ENCODE data around the gene FLRT1. TPM values are rescaled to one million over a fixed set of nuclear protein-coding genes. Genes with fewer than 3 reads are reported as not detected.

FLRT1 gene
- total RNA-seq, 1 experiment from 2014 or later, result 0.31 TPM

DNA sequence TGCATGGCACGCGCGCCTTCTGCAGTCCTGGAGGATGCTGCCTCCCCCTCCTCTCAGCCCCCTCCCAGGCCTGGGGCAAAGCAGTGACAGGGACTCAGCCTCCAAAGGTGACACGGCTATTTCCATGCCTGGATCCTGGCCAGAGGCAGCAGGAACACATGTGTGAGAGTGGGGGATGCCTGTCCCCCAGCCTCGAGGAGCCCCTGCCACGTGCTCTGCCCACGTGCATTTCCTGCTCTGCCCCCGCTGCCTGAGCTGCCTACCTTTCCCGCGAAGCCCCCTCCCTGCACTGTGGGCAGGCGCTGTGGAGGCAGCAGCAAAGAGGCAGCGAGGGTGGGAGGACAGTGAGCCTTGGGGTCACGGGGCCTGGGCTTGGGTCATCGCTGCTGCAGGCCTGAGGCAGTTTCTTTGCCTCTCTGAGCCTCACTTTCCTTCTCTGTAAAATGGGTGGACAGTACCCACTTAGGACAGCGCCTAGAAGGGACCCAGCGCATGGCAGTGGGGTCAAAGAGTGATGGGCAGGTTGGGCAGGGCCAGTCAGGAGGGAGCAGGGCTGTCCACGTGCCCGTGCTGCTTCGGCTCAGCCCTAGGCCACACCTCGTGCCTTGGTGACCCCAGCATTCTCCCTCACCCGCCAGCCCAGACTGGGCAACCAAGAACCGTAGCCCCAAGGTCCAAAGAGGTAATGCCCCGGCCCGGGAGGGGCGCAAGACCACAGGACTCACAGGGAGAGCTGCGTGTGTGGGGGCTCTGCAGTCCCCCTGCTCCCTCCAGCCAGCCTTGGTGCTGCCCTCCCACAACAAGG, 48.6 kb downstream of the FLRT1 start:
- Histone ChIP-seq H3K4ac (ENCODE audit: low read depth, low read length) (no peak overlapping the region), H3K79me2 (ENCODE audit: insufficient read depth, low read length) (no peaks in the 10 kb centered on the region), H2BK20ac (ENCODE audit: low read depth, low read length, poor library complexity, severe bottlenecking) (no peak overlapping the region), H2BK12ac (ENCODE audit: insufficient read length, low read depth, low read length) (no peak overlapping the region), H3K79me1 (ENCODE audit: insufficient read depth, low read depth, low read length, poor library complexity, severe bottlenecking) (no peaks in the 10 kb centered on the region), H3K9me3 (ENCODE audit: control insufficient read depth, low read depth, low read length) (no peaks in the 10 kb centered on the region), H3K18ac (ENCODE audit: insufficient read length, low read depth, low read length) (no peak overlapping the region), H4K20me1 (ENCODE audit: control insufficient read depth, insufficient read depth, insufficient read length) (no peaks in the 10 kb centered on the region), H4K91ac (ENCODE audit: insufficient read length, low read depth, low read length) (no peak overlapping the region), H3K4me2 (ENCODE audit: insufficient read depth, insufficient read length, low read length) (no peak overlapping the region), H2AK5ac (ENCODE audit: insufficient read length, low read length) (no peak overlapping the region), H3K14ac (ENCODE audit: insufficient read depth, low read length) (no peak overlapping the region), H2BK15ac (ENCODE audit: low read depth, low read length) (no peak overlapping the region), H3K23ac (ENCODE audit: insufficient read length, low read depth, low read length) (no peak overlapping the region), H4K8ac (replicated peaks; ENCODE audit: insufficient read length, low read depth, low read length) (no peak overlapping the region), H3T11ph (ENCODE audit: low read length) (no peak overlapping the region), H3K23me2 (ENCODE audit: insufficient read length, low read depth, low read length, poor library complexity, severe bottlenecking) (no peaks in the 10 kb centered on the region), H2AFZ (ENCODE audit: low read length) (no peak overlapping the region), H3K27ac (ENCODE audit: insufficient read length, low read depth, low read length) (no peak overlapping the region), H2BK5ac (ENCODE audit: insufficient read length, low read length) (no peak overlapping the region), H3K4me1 (ENCODE audit: insufficient read depth, low read length) (no peaks in the 10 kb centered on the region), H4K5ac (ENCODE audit: insufficient read length, low read depth, low read length) (no peak overlapping the region), H3K27me3 (ENCODE audit: insufficient read depth, low read length) (no peaks in the 10 kb centered on the region; the same call in 1 of the 2 replicates), H2BK120ac (ENCODE audit: low read depth, low read length, poor library complexity, severe bottlenecking) (no peak overlapping the region), H3K9ac (ENCODE audit: extremely low read depth, insufficient read length, low read length) (no peak overlapping the region), H3K56ac (ENCODE audit: insufficient read length, low read depth, low read length) (no peak overlapping the region)
- Mint-ChIP-seq H3K4me1 (peaks cover 4 to 16% of the 10 kb centered on the region in 2 experiments), H3K36me3 (ENCODE audit: insufficient read depth in 1 of 3, low read depth in 3 of 3) (no peaks in the 10 kb centered on the region), H3K4me3 (no peak overlapping the region), H3K9me3 (no peaks in the 10 kb centered on the region), H3K27ac (no peak overlapping the region), H3K27me3 (ENCODE audit: low read depth) (peaks cover 59% of the 10 kb centered on the region)
- TF ChIP-seq, protein P1, sequence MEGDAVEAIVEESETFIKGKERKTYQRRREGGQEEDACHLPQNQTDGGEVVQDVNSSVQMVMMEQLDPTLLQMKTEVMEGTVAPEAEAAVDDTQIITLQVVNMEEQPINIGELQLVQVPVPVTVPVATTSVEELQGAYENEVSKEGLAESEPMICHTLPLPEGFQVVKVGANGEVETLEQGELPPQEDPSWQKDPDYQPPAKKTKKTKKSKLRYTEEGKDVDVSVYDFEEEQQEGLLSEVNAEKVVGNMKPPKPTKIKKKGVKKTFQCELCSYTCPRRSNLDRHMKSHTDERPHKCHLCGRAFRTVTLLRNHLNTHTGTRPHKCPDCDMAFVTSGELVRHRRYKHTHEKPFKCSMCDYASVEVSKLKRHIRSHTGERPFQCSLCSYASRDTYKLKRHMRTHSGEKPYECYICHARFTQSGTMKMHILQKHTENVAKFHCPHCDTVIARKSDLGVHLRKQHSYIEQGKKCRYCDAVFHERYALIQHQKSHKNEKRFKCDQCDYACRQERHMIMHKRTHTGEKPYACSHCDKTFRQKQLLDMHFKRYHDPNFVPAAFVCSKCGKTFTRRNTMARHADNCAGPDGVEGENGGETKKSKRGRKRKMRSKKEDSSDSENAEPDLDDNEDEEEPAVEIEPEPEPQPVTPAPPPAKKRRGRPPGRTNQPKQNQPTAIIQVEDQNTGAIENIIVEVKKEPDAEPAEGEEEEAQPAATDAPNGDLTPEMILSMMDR (conservative IDR thresholded peaks at IDR 0.05), result no peak
- no peak for DNase-seq
- no CpG with 5 or more reads among the region's 26 CpGs for WGBS (ENCODE audit: extremely low coverage, insufficient read length, low lambda C conversion rate)

All from H9 (cell line).